Dedifferentiated amniotic fluid mesenchymal stem cell (primary cell): Measurements from ENCODE around the gene PKM.

Experiments
- DNase-seq: peaks from one replicate; pipeline ENCODE4 v3.0.0-alpha.2; 2016; ENCODE audit errors: extremely low spot score

The PKM gene

DNA sequence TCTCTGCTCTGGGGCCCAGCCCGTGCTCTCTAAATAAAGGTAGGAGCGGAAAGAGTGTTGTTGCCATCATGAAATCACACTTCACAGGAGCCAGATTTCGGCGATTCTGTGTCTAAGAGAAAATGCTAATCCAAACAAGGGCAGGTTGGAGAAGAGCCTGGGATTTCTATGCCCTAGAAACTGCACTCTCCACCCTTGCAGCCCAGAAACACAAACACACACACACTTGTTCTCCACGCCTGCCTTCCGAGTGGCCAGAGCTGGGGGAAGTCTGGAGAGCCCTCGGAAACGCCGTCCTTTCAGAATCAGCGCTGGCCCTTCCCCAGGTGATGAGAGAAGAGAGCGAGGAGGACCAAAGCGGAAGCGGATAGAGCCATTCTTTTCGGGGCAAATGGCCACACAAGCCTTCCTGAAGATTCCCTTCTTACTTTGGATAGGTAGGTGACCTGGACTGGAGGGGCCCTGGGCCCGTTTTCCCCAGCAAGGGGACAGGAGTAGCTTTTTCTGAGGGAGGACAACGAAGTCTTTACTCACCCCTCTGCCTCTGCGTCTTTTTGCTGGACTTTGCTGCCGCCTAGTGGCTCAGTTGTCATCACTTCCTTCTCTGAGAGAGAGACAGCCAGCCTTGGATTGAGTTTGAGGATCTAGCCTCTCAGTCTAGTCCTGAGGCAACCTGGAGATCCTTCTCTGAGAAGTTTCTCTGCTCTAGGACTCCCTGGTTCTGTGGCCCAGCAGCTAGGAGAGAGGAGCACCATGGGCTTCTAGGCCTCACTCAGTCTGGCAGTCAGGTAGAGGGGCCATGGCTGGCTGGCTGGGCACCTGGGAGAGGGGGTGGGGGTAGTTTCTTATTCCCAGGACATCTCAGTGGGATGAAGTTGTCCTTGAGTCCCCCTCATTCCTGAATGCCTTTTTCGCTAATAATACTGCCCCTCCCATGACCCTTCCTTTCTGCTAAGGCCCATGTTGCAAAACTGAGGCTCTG lies 75.1 kb downstream of the PKM start:
- peak; percentile 94 for DNase-seq

DNA sequence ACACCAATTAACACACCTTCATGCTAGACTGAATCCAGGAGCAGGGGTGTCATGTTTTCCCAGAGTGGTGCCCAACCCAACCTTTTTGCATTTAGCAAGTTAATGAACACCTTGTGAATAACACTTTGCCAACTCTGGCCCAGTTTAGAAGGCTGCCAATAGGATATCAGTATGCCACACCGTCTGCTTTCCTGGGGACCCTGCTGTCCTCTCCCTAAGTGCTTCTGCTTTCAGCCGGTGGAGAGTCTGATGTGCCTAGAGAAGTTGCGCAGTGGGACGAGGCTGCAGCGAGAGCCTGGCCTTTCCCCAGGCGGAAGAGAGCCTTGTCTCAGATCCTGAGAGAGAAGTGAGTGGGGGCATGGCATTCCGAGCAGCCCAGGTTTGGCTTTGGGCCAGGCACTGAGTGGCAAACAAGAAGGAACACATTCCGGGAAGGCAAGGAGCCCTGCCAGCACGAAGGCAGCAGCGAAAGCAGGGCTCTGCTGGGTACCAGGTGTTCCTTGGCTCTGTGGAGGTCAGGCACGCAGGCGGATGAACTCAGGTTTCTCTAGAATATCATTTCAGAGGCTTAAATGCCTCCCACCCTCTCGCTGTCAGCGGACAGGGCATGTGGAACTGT lies 75.9 kb downstream of the PKM start:
- peak; percentile 24 for DNase-seq

DNA sequence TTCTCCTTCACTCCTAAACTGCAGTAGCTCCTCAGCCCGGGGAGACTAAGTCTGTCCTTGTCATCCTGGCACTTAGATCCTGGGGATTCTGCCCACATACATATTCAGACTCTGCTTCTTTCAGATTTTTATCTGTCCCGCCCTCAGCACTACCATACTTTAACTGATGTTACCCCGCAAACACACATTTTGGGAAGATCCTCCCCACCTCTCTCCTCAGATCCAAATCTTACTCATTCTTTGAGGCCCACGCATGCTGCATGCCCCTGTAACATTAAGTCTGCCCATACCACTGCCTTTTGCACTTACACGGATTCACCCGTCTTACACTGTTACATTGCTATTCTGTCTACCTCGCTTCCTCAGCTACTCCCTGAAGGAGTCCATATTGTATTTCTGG lies 76.7 kb downstream of the PKM start:
- DNase-seq: no peak

DNA sequence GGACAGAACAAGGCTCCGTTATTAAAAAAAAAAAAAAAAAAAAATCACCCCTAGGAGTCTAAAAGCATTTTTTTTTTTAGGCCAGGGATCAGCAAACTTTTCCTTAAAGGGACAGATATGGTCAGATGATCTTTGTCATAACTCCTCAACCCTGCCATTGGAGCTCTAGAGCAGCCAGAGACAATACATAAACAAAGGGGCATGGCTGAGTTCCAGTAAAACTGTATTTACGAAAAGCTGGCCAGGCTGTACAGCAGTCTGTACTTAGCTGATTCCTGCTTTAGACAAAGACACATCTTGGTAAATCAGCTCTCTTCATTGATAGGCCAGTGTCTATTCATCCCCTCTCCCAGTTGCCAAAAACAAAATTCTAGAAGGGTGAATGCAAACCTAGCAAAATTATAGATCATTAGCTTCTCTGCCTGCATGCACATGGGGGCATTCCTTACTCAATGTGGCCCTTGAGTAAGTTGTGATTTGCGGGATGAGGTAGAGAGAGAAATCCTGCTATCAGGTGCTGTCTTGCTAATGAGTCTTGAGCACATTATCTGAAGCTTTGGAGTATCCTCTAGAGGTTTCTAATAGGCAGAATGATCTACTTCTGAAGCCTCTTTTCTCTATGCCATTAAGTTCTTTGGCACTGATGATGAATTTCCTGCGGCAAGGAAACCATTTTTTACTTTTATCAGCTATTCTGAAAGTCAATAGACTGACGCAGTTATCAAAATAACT lies 77.6 kb downstream of the PKM start:
- no peak for DNase-seq
